SHP77 (cell line): Measurements from ENCODE around the gene FUNDC1.

Experiments used
- DNase-seq, 2 experiments: peaks; one replicate each; lab custom pipeline; 2025; lab: John Stamatoyannopoulos, UW

FUNDC1 gene

GRCh38 chrX:44480591-44480990 is 62.1 kb downstream of the FUNDC1 start:
- no peak for DNase-seq

GRCh38 chrX:44474410-44474809 is 68.2 kb downstream of the FUNDC1 start:
- DNase-seq: no peak
